ENCODE measurements around the gene PAPPA.

Gene PAPPA

DNA sequence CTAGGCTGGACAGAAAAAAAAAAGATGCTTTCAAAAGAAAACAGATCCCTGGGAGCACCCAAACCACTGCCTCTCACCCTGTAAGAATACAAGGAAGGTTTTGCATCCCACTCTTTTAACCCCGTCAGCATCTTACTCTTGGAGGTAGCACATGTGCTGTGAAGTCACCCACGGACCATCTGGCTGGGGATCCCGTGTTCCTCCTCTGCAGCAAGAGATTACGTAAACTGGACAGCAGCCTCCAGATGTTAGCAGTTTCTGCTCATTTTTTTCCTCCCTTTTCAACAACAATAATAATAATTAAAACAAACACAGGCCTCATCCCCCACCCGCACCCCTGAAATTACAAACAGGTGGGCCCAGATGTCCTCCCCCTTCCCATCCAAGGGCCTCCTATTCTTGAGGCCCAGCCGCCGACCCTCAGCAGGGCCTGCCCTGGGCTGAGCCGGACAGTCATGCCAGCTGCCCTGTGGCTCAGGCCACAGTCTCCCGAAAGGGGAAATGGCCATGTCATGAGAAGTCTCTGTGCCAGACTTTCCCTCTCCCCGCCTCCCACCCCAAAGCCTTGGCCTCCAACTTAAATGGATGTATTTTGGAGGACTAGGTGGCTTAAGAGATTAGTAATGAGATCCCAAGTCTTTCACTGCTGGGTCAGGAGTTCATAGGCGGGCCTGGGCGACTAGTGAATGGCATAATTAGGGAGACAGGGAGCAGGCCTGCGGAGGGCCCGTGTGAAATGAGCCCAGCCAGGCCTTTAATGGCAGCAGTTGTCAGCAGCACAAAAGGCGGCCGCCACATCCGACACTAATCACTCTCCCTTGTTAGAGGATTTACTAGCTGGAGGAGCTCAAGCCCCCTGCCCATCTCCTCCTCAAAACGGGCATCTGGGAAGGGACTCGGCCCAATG is 165.1 kb downstream of the PAPPA start:
- DNase-seq (ENCODE audit: low spot score) = no peak

DNA sequence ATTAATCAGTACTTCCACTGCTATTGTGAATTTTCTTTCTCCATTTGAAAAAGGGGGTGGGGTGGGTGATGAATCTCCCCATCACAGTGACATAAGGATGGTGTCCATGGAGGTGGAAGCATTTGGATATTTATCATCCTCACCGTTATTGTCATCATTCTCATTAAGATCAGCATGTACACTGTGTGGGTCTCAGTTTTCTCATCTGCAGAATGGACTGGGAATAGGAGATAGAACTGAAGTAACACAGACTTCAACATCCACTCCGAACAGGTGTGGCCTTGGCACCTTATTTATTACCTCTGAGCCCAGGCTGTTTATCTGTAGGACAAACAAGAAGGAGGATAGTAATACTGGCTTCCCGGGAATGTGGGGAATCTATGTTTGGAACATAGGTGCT is 165.9 kb downstream of the PAPPA start:
- DNase-seq (ENCODE audit: low spot score) = no peak

DNA sequence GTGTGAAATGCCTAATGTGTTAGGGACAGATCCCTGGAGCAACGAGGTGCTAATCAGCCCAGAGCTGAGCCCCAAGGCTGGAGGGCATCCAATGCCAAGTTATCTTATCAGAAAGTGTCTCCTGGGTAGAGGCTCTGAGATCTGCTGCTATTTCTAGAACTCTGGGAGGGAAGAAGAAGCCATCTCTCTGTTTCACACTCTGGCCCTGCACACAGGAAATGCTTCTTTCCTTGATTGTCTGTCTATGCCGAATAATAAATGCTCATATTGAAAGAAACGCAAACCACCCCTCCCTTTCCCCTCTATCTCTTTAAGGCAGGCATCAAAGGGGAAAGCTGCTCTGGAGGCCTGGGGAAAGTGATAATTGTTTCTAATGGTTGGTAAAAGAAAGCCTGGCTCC is 166.7 kb downstream of the PAPPA start:
- no peak for DNase-seq (ENCODE audit: low spot score)

DNA sequence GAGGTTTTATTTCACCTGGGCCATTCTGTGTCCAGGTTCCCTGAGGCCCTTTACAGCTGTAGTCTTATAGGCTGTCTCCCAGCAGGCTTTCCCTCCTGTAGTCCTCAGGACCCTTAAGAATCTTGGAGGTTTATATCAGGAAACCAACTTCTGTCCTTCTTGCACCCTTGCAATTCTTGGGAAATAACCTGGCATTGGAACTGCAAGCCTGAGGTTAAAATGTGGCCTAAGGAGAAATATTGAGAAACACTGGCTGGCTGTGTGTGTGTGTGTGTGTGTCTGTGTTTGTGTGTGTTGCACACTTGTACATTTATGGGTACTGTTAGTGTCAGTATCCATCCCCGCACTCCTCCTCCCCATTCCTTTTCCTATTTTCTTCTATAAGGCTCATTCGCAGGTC is 168.9 kb downstream of the PAPPA start:
- DNase-seq (ENCODE audit: low spot score) = no peak

DNA sequence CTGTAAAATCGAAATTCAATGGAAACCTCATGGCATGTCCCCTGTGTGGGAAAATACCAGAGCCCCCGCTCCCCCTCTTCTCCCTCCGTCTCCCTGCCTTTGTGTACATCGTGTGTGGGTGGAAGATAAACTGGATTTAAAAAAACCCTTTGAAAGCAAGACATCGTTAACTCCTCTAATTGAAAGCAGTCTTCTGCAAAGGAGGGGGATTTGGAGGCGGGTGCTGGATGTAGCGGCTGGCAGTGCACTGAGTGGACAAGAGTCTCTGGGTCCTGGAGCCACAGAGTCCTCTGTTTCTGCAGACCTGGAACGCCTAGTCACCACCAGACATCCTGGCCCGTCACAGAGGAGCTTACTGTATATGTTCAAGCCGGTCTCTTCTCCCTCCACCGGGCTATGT is 169.4 kb downstream of the PAPPA start:
- no peak for DNase-seq (ENCODE audit: low spot score)

DNA sequence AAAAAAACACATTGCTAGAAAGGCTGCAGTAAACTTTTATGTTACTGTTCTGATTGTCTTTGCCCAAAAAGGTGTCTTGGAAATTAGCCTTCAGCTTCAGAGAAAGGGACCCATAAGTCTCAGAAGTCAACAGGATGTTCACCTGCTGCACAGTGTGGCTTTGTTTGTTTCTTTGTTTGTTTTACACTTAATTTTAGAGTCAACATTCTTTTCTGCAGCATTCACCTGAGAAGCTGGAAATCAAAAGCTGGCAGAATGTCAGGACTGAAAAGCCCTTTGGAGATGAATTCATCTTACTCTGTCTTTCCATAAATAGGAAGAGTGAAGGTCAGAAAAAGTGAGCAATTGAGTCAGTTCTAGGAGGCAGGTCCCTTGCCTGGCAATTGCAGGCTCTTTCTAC is 170.0 kb downstream of the PAPPA start:
- no peak for DNase-seq (ENCODE audit: low spot score)

DNA sequence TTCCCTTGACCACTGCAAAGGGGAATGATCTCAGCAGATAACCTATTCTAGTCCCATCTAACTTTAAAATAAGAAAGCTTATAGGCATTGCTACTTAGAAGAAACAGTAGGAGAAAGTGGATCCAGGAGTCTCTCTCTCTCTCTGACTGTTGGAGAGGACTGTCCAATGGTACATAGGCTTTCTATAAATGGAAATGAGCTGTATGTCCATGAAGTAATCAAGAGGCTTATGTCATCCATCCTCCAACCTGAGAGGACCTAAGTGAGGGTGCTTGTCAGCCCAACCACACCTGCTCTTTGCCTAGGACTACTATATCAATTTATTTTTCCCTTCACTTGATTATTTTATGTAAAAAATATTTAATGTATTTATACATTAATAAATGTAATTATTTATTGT is 172.3 kb downstream of the PAPPA start:
- DNase-seq (ENCODE audit: low spot score) = no peak

DNA sequence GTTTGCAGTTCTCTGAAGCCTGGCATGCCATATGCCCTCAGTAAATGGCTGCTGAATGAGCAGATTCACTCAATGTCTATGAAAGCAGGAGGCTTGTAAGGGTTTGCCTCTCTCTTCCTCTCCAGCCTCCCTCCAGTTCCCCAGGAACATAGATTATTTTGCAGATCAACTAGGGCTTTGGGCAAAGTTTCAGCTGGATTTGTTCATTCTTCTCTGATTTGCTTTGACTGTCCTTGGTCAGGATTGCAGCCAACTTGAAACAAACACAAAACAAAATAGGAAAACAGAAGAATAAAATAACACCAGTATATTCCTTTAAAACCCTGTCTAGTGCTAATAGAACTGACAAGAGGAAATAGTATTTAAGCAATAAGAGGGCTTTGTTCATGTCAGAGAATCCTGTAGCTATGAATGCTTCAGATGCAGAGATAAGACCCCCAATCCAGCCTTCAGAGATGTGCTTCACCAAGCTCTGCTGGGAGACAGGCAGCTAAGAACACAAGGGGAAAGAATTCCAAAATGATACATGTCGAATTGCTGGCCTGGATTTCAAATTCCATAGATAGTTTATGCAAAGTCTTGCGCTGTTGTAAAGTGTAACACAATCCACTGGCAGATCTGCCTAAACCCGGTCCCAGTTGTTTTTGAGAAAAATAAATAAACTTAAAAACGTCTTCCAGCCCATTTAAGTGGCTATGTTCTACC is 174.3 kb downstream of the PAPPA start:
- DNase-seq (ENCODE audit: low spot score) = no peak

DNA sequence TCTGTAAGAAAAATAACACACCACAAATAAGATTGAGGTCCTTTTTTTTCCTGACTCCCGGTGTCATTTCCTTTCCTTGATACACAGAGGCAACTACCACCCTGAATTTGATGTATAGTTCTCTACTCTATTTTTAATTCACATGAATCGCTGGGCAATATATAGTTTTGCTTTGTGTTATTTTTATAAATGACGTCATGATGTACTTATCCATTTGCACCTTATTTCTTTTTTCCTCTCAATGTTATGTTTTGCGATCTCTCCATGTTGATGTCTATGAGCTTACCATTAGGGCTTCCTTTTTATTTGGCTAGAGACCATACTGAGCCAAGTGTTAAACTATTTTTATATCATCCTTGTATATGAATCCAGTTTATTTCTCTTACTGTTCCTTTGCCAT is 175.9 kb downstream of the PAPPA start:
- no peak for DNase-seq (ENCODE audit: low spot score)

DNA sequence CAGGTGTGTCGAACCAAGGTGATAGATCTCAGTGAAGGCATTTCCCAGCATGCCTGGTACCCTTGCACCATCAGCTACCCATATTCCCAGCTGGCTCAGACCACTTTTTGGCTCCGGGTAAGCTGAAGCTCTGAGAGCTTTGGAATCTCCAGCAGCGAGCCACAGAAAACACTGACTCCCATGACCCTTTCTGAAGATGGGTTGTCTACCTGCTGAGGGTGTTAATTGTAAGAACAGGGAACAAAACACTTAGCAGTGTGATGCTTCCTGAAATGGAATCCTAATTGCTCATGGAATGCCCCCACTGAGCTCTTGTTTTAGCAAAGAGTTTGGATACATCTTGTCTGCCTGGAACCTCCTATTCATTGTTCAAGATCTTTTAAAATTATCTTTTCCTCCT is 177.7 kb downstream of the PAPPA start:
- no peak for DNase-seq (ENCODE audit: low spot score)

DNA sequence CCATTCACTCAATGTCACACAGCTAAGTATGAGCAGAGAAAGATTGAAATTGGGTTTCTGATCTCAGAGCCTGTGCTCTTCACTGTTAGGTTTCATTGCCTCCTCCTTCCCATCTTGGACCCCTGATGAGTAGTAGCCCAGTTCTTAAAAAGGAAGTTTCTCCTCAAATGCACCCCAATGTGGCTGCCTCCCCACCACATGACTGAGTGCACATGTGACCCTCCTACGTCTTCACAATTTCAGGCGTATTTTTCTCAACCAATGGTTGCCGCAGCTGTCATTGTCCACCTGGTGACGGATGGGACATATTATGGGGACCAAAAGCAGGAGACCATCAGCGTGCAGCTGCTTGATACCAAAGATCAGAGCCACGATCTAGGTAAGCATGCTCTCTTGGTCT is 178.5 kb downstream of the PAPPA start:
- DNase-seq (ENCODE audit: low spot score) = no peak

DNA sequence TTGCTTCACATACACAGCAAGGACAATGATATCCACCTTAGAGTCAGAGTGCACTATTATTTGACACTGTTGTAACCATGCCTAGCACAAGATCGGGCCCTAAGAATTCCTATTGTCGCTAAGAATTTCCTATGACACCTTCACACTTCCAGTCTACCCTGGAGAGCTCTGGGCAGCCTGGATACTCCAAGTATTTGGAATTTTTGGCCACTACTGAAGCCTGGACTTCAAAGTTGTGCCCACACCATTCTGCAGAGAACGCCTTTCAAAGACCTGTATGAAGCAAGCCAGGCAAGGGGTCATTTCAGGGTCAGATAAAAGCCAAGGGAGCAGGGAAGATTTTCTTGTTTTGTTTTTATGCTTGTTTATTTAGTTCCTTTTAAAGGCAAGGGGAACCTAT is 179.7 kb downstream of the PAPPA start:
- DNase-seq (ENCODE audit: low spot score) = no peak

DNA sequence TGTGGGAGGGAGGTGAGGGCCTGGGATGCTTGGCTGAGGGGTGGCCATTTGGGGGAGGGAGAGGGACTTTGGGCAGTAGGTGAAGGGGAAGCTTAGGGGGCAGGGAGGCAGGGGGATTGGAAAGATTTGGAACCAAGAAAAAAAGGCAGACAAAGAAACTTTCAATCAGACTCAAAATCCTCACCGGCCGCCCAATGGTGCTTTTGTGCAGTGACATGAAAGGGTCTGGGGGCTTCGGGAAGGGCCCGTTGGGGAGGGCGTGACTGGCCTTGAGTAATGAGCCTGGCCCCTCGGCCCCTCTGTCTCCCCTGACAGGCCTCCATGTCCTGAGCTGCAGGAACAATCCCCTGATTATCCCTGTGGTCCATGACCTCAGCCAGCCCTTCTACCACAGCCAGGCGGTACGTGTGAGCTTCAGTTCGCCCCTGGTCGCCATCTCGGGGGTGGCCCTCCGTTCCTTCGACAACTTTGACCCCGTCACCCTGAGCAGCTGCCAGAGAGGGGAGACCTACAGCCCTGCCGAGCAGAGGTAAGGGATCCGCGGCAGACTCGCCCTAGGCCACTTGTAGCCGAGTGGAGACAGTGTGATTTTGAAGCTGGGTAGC is 181.1 kb downstream of the PAPPA start:
- no peak for DNase-seq (ENCODE audit: low spot score)

DNA sequence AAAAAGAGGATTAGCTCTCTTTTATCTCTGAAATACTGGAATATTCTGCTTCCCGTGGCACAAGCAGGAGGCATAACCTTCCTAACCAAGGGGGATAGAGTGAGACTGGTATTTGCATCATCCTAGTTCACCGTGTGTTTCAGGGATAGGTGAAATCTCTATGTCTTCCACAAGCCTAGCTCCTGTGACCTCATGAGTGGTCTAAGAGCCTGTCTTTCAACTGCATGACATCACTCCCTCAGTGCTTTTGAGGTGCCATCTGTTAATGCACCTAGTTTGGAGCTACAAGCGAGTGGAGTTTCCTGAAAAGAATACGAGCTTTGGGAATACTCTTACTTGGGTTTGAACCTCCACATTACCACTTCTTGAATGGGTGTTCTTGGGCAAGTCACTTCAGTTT is 181.8 kb downstream of the PAPPA start:
- DNase-seq (ENCODE audit: low spot score) = no peak

DNA sequence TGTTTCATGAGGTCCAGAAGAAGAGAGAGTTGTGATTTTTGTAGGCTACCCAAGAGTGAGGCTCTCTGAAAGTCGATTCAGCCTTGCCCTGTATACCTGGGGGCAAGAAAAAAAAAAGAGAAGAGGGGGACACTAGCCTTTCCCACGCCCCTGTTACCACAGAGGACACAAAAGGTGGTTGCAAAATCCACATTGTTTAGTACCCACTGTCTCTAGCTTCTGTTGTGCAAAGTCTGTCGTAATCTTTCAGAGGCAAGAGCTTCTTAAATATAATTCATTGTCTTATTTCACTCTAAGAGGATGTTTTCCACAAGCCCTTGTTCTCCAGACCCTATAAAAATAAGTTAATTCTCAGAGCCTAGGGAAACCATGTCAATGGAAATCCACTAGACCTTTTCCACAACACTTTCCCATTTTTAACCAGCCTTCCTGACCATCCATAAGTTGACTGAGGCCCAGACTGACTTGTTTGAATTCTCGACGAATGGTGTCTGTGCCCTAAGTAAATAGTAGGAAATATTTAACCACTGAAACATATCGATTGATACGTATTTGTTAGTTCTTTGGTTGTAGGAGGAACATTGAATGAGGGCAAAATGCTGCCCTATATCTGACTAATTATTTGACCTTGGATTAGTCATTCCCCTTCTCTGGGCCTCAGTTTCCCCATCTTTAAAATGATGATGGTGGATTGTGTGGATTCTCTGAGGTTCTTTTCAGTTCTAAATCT is 182.7 kb downstream of the PAPPA start:
- DNase-seq (ENCODE audit: low spot score) = no peak

DNA sequence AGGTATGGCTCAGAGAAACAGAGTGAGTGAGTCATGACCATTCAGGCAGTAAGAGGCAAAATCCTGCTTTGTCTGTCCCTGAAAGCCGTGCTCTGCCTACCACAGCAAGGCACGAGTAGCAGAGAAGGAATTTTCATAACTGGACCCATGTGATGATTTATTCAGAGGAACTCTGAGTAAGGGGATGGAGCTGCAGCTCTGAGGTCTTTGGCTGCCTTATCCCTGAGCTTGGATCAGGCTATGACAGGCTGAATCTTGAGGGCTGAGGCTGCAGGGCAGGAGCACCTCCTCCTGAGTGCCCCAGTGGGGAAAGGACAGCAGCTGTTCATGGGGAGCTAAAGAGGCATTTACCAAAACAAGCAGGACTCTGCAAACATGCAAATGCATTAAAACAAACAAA is 183.4 kb downstream of the PAPPA start:
- DNase-seq (ENCODE audit: low spot score) = no peak

DNA sequence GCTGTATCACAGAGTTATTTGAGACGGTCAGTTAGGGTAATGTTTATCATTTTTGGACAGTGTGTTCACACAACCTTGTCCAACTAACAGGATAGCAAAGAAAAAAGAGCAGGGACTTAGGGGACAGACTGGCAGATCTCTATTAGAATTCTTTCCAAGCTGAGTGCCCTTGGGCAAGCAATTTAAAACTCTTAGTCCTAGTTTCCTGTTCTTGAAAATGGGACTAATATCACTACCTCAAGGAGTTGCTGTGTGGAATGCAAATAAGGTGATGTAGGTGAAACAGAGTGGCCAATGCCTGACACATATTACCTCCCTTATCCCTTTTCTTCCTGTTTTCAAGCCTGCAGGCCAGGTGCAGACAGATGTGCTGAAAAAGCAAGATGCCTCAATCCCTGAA is 186.7 kb downstream of the PAPPA start:
- DNase-seq (ENCODE audit: low spot score) = no peak

DNA sequence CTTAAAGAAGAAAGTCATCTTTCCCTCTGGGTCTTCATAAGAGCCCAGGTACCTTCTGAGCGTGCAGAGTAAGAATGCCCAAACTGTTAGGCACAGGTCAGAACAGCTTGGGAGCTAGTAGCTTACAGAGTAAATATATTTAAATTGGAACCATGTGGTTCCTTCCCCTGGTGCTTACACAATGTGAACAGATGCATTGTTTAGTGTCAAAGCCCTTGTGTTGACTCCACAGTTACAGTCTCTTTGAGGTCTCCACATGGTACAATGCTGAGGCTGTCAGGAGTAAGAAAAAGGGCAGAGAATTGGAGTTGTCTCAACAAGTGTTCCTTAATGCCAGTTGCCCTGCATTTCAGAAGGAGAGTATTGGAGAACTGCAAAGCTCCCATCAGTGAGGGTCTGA is 188.5 kb downstream of the PAPPA start:
- no peak for DNase-seq (ENCODE audit: low spot score)

DNA sequence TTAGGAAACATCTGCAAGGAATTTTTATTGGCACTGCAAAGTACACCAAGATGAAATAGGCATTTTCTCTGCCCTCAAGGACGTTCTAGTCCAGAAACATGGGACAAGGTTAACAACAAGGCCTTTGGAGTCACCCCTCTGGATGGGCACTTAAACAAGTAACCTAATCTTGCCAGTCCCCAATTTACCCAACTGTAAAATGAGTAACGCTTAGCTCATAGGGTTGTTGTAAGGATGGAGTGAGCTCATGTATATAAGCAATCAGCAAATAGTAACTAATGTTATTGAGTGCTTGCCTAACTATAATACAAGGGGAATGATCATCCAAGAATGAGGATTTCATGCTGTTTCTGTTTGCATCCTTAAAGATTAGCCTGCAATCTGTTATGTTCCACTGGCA is 189.3 kb downstream of the PAPPA start:
- DNase-seq (ENCODE audit: low spot score) = no peak

DNA sequence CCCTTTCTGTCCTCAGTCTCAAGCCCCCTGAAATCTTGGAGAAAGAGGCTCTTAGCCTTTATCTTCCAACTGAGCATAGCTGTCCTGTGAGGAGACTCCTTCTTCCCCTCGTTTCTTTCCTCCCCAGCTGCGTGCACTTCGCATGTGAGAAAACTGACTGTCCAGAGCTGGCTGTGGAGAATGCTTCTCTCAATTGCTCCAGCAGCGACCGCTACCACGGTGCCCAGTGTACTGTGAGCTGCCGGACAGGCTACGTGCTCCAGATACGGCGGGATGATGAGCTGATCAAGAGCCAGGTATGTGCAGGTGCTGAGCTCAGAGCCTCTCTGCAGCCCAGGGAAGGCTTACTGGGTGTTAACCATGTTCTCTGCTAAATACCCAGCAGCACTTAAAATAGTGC is 190.8 kb downstream of the PAPPA start:
- no peak for DNase-seq (ENCODE audit: low spot score)

DNA sequence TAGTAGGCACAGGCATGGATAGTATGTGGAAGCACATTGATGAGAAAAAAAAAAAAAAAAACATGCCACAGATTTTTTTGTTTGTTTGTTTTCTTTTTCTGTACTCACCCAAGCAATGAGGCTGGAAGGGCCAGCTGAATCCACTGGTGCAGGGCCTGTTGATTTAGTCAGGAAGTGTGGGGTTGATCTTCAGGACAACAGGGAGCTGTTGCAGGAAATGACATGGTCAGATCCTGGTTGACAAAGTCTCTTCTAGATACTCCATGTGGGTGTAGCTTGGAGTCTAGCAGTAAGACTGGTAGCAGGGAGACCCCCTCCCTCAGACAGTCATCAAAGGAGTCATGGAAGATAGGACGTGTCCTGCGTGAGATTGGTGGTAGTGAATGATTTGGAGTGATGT is 191.8 kb downstream of the PAPPA start:
- no peak for DNase-seq (ENCODE audit: low spot score)

DNA sequence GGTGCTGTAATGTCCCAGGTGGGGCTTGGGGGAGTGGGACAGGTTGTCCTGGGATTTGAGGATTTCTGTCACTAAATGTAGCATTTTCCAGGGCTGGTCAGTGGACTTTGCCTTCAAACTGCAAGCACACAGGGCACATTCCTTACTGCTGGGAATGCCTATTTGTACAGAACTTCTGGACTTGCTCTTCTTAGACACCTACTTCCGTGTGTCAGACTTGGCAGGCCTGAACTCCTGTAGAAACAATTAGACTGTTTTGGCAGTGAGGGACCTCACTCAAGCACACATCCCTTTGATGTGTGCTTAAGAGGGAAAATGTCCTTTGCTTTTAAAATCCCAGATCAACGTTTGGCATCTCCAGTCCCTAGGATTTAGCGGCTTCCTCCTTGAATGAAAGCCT is 192.2 kb downstream of the PAPPA start:
- DNase-seq (ENCODE audit: low spot score) = no peak

DNA sequence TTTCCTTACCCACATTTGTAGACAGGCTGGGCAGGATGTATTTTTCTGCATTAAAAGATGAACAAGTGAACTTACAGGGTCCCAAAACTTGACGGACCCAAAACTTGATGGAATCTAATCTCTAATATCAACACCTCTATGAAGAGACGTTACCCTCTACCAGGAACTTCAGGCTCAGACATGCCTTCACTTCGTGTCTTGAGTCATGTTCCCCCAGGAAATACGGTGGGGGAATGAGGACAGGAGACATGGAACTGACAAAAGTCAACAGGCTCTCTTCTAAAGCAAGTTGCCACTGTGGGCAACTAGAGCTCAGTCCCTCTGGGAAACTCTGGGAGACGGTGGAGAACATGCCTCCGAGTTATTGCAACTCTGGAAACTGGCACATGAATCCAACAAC is 196.1 kb downstream of the PAPPA start:
- DNase-seq (ENCODE audit: low spot score) = no peak
